OCI-LY7 (cell line): Measurements from ENCODE around the gene GSX2.
"Not testable (repeated sequence)": the region's sequence is repeated elsewhere in the genome, so short reads cannot be mapped to it uniquely, and the experiment has no call there.

Source experiments
- CTCF ChIP-seq: fragments of 200-600 bp; sonication (generic); conservative IDR thresholded peaks from 2 replicates; pipeline ENCODE4 v1.5.1; 2014; ENCODE audit warnings: mild to moderate bottlenecking, antibody characterized with exemption, low read length, moderate library complexity, mixed read lengths
- EZH2phosphoT487 ChIP-seq: fragments of 200-600 bp; sonication (generic); IDR thresholded peaks from 2 replicates; pipeline ENCODE4 v1.6.1; 2018; ENCODE audit warnings: low read depth, borderline replicate concordance, mild to moderate bottlenecking, mixed run types, antibody characterized with exemption, low read length, moderate library complexity, mixed read lengths

- not testable (repeated sequence) for TF ChIP-seq EZH2phosphoT487, CTCF
Measured at GRCh38 chr4:54113206-54113605, 13.2 kb downstream of the GSX2 start.
